ENCODE results near the gene SIGLEC12.

The SIGLEC12 gene

DNA sequence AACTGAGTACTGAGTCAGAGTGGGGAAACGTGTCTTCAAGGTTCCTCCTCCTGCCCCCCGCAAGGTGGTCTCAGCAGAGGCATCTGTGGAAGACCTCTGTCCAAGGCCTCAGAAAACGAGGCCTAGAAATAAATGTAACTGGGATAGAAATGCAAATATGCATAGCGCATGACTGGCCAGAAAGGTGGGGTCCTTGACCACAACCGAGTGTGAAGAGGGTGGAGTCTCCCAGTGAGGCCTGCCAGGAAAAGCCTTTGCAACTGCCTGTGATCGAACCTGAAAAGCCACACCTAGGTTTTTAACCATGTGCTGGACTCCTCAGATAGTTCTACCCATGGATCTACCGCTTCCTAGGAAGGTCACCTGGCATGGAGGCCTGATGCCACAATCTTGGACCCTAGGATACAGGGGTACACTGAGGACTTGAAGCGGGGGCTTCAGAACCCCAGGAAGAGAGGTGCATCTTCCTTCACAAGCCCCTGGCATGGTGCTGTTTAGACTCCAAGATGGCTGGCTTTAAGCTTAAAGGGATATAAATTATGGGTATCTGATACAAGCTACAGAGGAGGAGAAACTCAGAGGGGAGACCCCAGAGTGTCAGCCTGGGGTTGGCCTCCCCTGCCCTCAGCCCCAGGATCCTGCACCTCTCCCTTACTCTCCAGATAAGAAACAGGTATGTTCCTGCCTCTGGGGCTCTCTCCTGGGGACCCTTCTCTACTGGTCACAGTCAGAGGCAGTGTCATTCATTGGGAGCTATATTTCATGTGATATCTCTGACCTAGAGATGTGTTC, 48.1 kb upstream of the SIGLEC12 start:
- no peak for ATAC-seq
- TF ChIP-seq TOX (CRISPR knock-in tag; IDR thresholded peaks at IDR 0.05; ENCODE audit: borderline replicate concordance) (no peak), SNAI2 (CRISPR knock-in tag; IDR thresholded peaks at IDR 0.05) (no peak), CSDC2 (CRISPR knock-in tag; IDR thresholded peaks at IDR 0.05) (no peak), TCF4 (CRISPR knock-in tag; IDR thresholded peaks at IDR 0.05; ENCODE audit: borderline replicate concordance) (no peak), ZNF565 (CRISPR knock-in tag; conservative IDR thresholded peaks at IDR 0.05; ENCODE audit: low read depth) (no peak), RARB (CRISPR knock-in tag; IDR thresholded peaks at IDR 0.05) (no peak), BACH2 (CRISPR knock-in tag; IDR thresholded peaks at IDR 0.05; ENCODE audit: borderline replicate concordance) (no peak)

GRCh38 chr19:51548891-51549305, 47.3 kb upstream of the SIGLEC12 start:
- no peak for ATAC-seq
- TF ChIP-seq SNAI2 (CRISPR knock-in tag; IDR thresholded peaks at IDR 0.05) (no peak), OSR1 (CRISPR knock-in tag; IDR thresholded peaks at IDR 0.05) (no peak), ZFP3 (CRISPR knock-in tag; IDR thresholded peaks at IDR 0.05) (no peak), GLIS3 (CRISPR knock-in tag; IDR thresholded peaks at IDR 0.05) (no peak), CSRNP3 (CRISPR knock-in tag; IDR thresholded peaks at IDR 0.05) (no peak), CREB5 (CRISPR knock-in tag; IDR thresholded peaks at IDR 0.05; ENCODE audit: low read depth) (no peak), ISL1 (CRISPR knock-in tag; IDR thresholded peaks at IDR 0.05) (no peak), ZNF8 (CRISPR knock-in tag; IDR thresholded peaks at IDR 0.05) (no peak)

DNA sequence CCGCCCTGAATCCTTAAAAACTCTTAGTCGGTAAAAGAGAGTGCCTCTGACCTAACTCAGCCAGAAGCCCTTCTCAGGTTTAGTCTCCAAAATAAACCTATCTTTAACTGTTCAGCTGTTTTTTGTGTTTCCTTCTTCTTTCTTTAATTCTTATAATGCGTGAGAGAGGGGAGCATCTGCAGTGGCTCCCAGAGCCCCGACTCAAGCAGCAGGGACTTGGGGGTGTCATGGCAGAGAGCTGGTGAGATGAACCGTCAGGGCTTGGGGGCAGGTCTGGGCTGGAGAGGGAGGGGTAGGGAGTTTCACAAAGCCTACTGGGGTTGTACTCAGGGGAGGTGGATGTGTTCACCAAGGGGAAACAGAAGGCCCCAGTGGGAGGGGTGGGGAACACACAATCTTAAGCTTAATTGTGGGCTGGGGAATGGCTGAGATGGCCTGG, 46.6 kb upstream of the SIGLEC12 start:
- no peak for ATAC-seq
- TF ChIP-seq SNAI2 (CRISPR knock-in tag; IDR thresholded peaks at IDR 0.05) (no peak), BACH2 (CRISPR knock-in tag; IDR thresholded peaks at IDR 0.05; ENCODE audit: borderline replicate concordance) (no peak), ESRRG (CRISPR knock-in tag; IDR thresholded peaks at IDR 0.05) (no peak), CSRNP3 (CRISPR knock-in tag; IDR thresholded peaks at IDR 0.05) (no peak)

GRCh38 chr19:51547397-51548212, 46.0 kb upstream of the SIGLEC12 start:
- TF ChIP-seq ZNF70 (CRISPR knock-in tag; IDR thresholded peaks at IDR 0.05) (no peak), TOX (CRISPR knock-in tag; IDR thresholded peaks at IDR 0.05; ENCODE audit: borderline replicate concordance) (no peak), PPARA (CRISPR knock-in tag; IDR thresholded peaks at IDR 0.05; ENCODE audit: borderline replicate concordance) (no peak), ZC3H10 (CRISPR knock-in tag; IDR thresholded peaks at IDR 0.05) (no peak), ZFP3 (CRISPR knock-in tag; IDR thresholded peaks at IDR 0.05) (no peak), CSRNP3 (CRISPR knock-in tag; IDR thresholded peaks at IDR 0.05) (no peak), RARB (CRISPR knock-in tag; IDR thresholded peaks at IDR 0.05) (no peak), CREB5 (CRISPR knock-in tag; IDR thresholded peaks at IDR 0.05; ENCODE audit: low read depth) (no peak)
- no peak for ATAC-seq
